Hematopoietic multipotent progenitor cell treated with erythropoietin and hydrocortisone succinate and interleukin-3 and kit ligand, for 17 days (in vitro differentiated cells): ENCODE measurements around the gene MFSD11.
"Not testable (repeated sequence)": the region's sequence is repeated elsewhere in the genome, so short reads cannot be mapped to it uniquely, and the experiment has no call there.

ENCODE experiments used
- DNase-seq: peaks from one replicate; pipeline ENCODE4 v3.0.0-alpha.2; 2015; ENCODE audit warnings: low spot score

The MFSD11 gene

DNA sequence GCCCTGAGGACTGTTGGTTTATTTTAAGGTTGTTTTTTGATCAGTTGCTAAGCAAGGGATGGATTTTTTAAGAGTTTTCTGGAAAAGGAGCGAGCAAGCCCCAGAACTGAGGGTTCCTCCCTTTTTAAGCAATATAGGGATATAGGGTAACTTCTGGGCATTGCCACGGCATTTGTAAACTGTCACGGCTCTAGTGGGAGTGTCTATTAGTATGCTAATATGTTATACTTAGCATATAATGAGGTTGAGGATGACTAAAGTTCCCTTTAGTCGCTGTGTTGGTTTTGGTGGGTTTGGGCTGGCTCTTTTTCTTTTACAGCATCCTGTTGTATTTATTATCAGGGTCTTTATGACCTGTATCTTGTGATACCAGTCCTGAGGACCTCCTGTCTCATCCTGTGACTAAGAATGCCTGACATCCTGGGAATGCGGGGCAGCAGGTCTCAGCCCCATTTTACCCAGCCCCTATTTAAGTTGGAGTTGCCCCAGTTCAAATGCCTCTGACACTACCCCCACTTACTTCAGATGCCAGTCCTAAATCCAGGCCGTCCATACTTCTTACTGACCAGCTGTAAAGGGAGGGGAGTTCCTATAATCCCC, 59.4 kb downstream of the MFSD11 start:
- DNase-seq = no peak

DNA sequence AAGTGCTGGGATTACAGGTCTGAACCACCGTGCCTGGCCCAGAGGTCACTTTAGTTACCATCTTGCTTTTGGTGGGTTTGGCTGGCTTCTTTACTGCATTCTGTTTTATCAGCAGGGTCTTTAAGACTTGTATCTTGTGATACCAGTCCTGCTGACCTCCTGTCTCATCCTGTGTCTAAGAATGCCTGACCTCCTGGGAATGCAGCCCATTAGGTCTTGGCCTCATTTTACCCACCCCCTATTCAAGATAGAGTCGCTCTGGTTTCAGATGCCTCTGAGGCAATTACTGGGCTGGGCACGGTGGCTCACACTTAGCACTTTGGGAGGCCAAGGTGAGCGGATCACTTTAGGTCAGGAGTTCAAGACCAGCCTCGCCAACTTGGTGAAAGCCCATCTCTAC, 63.8 kb downstream of the MFSD11 start:
- DNase-seq = no peak

DNA sequence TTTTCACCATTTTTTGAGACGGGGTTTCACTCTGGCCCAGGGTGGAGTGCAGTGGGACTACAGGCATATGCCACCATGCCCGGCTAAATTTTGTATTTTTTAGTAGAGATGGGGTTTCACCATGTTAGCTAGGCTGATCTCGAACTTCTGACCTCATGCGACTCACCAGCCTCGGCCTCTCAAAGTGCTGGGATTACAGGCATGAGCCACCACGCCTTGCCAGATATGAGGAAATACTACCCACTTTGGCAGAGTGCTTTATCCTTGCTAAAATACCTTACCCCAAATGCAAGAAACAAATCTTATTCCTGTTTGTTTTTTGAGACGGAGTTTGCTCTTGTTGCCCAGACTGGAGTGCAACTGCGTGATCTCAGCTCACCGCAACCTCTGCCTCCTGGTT, 67.4 kb downstream of the MFSD11 start:
- no peak for DNase-seq

DNA sequence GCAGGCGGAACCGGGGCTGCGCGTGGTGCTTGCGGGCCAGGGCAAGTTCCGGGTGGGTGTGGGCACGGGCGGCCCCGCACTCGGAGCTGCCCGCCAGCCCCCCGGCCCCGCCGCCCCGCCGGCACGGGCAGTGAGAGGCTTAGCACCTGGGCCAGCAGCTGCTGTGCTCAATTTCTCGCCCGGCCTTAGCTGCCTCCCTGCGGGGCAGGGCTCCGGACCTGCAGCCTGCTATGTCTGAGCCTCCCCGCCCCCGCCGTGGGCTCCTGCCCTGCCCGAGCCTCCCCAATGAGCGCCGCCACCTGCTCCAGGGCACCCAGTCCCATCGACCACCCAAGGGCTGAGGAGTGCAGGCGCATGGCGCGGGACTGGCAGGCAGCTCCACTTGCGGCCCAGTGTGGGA, 68.2 kb downstream of the MFSD11 start:
- not testable (repeated sequence) for DNase-seq

DNA sequence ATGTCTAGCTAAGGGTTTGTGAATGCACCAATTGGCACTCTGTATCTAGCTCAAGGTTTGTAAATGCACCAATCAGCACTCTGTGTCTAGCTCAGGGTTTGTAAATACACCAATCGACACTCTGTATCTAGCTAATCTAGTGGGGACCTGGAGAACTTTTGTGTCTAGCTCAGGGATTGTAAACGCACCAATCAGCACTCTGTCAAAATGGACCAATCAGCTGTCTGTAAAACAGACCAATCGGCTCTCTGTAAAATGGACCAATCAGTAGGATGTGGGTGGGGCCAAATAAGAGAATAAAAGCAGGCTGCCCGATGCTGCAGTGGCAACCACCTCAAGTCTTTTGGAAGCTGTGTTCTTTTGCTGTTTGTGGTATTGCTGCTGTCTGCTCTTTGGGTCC, 68.8 kb downstream of the MFSD11 start:
- not testable (repeated sequence) for DNase-seq

DNA sequence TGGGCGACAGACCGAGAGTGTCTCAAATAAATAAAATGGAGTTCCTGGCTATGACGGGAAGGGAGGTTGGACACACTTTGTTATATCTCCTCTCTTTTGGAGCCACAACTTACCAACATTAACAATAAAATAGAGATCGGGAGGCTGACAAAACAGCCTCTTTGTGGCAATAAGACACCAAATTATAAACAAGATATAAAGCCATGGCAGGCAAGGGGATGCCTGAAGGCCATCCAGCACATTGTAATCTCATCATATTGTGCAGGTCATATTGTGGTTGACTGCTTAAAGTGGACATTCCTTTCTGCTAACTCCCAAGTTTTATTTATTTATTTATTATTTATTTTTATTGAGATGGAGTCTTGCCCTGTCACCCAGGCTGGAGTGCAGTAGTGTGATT, 70.4 kb downstream of the MFSD11 start:
- DNase-seq = no peak

DNA sequence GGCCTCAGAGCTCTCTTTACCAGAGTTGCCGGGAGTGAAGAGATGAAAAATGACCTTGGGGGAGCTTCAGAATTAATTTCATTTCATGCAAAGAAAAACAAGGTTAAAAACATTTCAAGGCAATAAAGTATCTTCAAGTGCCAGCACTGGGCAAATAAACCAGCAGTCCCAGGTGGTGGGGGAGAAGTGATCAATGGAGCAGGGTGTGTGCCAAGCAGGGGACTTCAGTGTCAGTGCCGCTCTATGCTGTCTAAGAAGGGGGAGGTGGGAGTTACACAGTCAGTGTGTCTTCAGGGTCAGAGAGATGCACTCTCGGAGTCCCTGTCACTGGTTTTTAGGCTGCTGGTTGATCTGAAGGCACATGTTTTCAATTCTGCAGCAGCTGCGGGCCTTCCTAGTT, 73.0 kb downstream of the MFSD11 start:
- no peak for DNase-seq

DNA sequence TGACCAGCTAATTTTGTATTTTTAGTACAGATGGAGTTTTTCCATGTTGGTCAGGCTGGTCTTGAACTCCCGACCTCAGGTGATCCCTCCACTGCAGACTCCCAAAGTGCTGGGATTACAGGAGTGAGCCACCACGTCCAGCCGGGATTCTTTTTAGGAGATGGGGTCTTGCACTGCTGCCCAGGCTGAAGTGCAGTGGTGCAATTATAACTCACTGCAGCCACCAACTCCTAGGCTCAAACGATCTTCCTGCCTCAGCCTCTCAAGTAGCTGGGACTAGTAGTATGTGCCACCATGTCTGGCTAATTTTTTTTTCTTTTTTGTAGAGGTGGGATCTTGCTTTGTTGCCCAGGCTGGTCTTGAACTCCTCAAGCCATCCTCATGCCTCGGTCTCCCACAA, 73.9 kb downstream of the MFSD11 start:
- no peak for DNase-seq

DNA sequence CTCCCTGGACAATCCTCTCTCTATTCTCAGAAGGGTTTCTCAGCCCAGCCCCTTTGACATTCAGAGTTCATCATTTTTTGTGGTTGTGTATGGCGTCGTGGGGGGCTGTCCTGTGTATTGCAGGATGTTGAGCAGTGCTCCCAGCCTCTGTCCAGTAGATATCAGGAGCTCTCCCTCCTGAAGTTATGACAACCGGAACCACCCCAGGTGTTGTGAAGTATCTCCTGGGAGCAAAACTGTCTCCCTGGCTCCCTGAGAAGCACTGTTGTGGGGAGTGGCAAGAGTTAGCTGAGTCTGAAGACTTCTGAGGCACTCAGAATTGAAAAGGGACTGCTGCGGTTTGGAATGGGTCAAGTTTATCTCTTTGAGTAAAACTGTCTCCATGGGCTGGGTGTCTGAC, 74.3 kb downstream of the MFSD11 start:
- no peak for DNase-seq

DNA sequence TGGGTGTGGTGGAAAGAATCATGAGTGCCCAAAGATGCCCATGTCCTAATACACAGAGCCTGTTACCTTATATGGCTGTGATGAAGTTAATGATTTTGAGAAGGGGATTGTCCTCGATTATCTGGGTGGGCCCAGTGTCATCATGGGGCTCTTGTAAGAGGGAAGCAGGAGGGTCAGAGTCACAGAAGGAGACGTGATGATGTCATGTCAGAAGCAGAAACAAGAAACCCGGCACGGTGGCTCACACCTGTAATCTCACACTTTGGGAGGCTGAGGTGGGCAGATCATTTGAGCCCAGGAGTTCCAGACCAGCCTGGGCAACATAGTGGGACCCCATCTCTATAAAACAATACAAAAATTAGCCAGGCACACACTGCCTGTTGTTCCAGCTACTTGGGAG, 75.0 kb downstream of the MFSD11 start:
- no peak for DNase-seq

DNA sequence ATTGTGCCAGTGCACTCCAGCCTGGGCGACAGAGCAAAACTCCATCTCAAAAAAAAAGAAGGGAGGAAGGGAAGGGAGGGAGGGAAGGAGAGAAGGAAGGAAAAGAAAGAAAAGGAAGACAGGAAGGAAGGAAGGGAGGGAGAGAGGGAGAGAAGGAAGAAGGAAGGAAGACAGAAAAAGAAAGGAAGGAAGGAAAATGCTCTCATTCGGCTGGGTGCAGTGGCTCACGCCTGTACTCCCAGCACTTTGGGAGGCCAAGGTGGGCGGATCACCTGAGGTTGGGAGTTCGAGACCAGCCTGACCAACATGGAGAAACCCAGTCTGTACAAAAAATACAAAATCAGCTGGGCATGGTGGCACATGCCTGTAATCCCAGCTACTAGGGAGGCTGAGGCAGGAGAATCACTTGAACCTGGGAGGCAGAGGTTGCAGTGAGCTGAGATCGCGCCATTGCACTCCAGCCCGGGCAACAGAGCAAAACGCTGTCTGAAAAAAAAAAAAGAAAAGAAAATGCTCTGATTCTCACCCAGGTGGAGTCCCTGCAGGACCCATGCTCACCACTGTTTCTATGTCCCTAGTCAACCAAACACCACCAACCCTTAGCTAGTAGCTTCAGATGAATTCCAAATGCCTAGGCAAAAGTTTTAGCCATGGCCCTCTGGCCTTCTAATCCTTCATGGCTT, 78.1 kb downstream of the MFSD11 start:
- not testable (repeated sequence) for DNase-seq

DNA sequence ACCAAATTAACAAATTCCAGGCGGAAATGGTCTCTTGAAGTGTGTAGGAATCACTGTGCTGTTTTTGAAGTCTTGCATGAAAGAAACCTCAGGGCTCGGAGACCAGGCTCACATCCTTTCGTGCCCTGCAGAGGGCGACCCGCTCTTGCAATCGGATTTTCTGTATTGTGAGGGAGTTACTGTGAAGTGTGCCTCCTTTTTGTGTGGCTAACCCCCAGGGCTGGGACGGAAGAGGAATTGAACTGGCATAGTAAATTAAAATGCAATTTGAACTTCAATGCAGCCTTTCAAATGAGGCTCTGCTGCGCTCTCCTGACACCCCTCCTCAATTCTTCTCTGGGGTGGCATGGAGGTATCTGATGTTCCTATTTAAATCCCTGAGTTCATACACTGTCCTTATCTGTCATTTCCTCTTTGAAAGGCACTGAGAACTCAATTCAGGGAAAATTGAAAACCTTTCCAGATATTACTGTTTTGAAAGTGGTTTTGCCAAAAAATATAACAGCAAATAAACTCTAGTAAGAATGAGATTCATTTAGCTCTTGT, 78.7 kb downstream of the MFSD11 start:
- DNase-seq = peak; percentile 53

DNA sequence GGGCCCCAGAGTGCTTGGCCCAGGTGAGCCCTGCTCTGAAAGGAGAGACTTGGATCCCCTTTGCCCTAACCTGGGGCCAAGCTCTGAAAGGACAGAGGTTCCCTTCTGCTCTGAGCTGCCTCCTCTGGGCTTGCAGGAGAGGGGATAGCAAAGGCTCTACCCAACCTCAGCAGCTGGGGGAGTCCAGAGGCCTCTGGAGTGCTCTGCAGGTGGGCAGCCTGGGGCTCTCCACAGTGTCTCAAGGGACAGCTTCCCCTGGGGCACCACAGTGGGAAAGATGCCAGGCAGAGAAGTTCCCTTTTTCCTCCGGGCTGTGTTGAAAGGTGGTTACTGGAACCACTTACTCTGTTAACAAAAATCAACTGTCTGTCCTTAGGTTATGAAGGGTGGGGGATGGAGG, 82.1 kb downstream of the MFSD11 start:
- DNase-seq = no peak

DNA sequence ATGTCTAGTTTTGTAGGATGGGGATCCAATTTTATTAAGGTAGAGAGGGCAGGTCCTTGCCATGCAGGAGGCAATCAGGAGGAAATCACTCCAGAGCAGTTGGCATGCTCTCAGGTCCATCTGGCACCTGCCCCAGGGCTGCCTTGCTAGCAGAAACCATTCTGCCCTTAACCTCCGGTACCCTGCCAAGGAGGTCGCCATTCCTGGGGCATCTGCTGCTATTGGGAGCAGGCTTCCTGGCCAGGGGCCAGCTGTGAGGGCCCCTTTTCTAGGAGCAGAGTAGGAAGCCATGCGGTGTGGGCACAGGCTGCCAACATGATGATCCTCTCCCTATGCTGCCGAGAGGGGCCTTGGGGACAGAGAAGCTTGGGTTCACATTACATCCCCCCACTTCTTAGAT, 82.6 kb downstream of the MFSD11 start:
- no peak for DNase-seq

DNA sequence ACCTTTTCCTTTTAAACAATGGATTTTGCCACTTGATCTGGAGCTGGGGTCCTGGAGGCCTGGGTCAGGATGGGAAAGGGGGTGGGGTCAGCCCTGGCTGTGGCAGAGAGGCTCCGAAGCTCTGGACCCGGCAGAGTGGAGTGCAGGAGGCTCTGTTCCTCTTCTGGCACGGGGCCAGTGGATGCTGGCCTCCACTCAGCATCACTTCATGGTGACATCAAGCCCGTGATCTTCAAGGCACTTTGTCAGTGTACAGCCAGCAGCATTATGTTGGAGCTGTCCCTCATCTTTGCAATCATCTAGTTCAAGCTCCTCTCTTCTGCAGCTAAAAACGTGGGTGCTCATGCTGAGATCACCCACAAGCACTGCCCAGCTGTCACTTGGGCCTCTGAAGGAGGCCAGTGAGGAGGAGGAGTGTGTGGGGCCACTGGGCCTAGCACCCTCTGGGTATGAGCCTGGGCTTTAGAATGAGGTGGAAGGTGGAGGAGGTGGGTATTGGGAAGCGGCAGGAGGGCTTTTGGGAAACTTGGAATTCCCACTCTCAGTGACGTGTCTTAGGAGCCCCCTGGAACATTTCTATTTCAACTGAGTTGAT, 84.4 kb downstream of the MFSD11 start:
- no peak for DNase-seq

DNA sequence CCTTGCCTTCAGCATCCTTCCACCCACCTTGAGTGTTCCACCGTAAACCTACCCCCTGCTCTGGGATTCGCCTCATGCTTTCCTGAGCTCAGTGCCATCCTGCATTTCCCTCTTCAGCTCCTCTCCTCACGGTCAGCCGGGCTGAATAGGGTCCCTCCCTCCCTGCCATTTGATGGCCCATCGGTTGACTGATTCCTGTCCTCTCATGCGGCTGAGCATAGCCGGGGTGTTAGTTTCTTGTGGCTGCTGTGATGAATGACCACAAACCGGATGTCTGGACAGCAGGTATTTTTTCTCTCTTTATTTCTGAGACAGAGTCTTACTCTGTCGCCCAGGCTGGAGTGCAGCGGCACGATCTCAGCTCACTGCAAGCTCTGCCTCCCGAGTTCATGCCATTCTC, 86.2 kb downstream of the MFSD11 start:
- no peak for DNase-seq

DNA sequence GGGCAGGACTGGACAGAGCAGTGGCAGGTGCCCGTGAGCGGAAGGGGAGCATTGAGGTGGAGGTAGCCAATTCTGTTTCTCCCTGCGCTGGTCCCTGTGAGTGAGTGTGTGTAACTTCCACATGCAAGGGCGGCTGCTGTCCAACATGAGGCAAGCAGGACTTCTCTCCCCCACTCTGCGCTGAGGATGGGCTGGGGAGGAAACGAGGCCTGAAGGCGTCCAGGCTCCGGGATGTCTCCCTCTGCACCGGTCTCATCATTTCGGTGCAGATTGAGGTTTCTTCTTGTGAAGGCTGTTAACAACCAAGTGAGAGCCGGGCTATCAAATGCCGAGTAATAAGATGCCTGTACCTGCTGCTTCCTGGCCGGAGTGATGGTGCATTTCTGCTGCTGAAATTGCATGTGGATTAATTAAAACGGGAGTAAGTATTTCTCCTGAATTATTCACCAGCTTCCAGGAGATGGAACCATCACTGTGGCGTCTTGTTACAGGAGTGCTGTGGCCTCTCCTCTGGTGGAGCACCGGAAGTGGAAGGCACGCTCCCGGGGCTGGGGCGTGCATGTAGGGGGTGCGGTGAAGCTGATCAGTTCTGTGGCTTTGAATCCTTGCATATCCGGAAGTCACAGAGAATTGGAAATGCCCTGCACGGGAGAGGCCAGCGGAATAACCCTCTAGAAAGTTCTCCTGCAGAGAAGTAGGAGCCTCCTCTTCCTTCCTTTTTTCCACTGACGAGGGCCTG, 88.6 kb downstream of the MFSD11 start:
- no peak for DNase-seq

DNA sequence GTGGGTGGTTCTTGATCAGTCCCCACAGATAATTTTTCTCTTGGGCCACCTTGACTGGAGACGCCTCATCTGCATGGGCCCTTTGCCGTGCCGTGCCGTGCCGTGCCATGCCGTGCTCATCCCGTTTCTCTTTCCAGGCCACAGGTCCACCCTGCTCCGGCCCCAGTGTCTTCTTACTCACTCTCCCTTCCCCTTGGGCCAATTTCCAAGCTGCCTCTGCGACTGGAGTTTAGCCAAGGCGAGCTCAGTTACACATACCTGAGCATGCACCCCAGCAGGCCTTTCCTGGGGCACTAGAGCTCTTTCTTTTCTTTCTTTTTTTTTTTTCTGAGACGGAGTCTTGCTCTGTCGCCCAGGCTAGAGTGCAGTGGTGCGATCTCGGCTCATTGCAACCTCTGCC, 89.8 kb downstream of the MFSD11 start:
- no peak for DNase-seq
